Liver (tissue), 2 donors: Measurements from ENCODE around the gene NEIL1.

Experiments used
- TF ChIP-seq, protein P1 (sequence below): IDR thresholded peaks from 2 replicates; pipeline ENCODE4 v1.6.1; 2016; ENCODE audit warnings: antibody characterized with exemption
- TF ChIP-seq, protein P2 (sequence below): IDR thresholded peaks from 2 replicates; pipeline ENCODE4 v1.6.1; 2016; ENCODE audit warnings: antibody characterized with exemption
- donor health status: healthy.

DNA sequence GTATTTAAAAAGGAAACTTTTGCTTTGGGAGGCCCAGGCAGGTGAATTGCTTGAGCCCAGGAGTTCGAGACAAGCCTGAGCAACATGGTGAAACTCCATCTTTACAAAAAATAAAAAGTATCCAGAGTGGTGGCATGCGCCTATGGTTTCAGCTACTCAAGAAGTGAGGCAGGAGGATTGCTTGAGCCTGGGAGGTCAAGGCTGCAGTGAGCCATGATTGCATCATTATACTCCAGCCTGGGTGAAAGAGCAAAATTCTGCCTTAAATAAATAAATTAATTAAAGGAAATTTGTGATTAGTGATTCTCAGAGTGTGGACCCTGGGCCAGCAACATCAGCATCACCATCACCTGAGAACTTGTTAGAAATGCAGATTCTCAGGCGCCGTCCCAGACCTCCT, 20.9 kb upstream of the NEIL1 start:
- TF ChIP-seq, protein P1, sequence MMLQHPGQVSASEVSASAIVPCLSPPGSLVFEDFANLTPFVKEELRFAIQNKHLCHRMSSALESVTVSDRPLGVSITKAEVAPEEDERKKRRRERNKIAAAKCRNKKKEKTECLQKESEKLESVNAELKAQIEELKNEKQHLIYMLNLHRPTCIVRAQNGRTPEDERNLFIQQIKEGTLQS: no peak
- TF ChIP-seq, protein P2, sequence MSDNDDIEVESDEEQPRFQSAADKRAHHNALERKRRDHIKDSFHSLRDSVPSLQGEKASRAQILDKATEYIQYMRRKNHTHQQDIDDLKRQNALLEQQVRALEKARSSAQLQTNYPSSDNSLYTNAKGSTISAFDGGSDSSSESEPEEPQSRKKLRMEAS: no peak
